22Rv1 (cell line): ENCODE results near the gene DLL4.

Experiments
- H3K27ac ChIP-seq: fragments of 450-650 bp; 2 replicates; pipeline ENCODE4 v1.5.1; 2017
- CTCF ChIP-seq: fragments of 450-650 bp; IDR thresholded peaks from 2 replicates; pipeline ENCODE4 v1.5.1; 2017; ENCODE audit warnings: mild to moderate bottlenecking
- ZFX ChIP-seq: fragments of 450-650 bp; IDR thresholded peaks from 2 replicates; pipeline ENCODE4 v1.6.1; 2017; ENCODE audit warnings: antibody characterized with exemption, borderline replicate concordance

DLL4 gene

GRCh38 chr15:40951764-40952163 lies 22.6 kb downstream of the DLL4 start:
- TF ChIP-seq CTCF (no peak), ZFX (no peak)
- H3K27ac ChIP-seq, result peak overlapping the region; percentile 78

- TF ChIP-seq CTCF (no peak), ZFX (no peak)
Observed at GRCh38 chr15:40952301-40952900, 23.3 kb downstream of the DLL4 start.

GRCh38 chr15:40952901-40953712 lies 24.0 kb downstream of the DLL4 start, which contains the start of gene CHAC1:
TSS of gene CHAC1 (plus strand) at chr15:40953471. CDS start at chr15:40953584, 113 bp downstream.
- H3K27ac ChIP-seq, result peak within 1 kb of the TSS; percentile 78
- TF ChIP-seq CTCF, result no peak
- TF ChIP-seq ZFX, result no peak

More at GRCh38 chr15:40952301-40952900, 23.3 kb downstream of the DLL4 start:
- H3K27ac ChIP-seq, result peak overlapping the region; percentile 78

GRCh38 chr15:40953713-40954074 lies 24.6 kb downstream of the DLL4 start:
- peak overlapping the region; percentile 78 for H3K27ac ChIP-seq
- no peak for TF ChIP-seq ZFX
- TF ChIP-seq CTCF, result no peak

GRCh38 chr15:40954158-40954848 lies 25.2 kb downstream of the DLL4 start:
- H3K27ac ChIP-seq, result peak overlapping the region; percentile 78

GRCh38 chr15:40955141-40955903 lies 26.2 kb downstream of the DLL4 start:
- H3K27ac ChIP-seq, result no peak overlapping the region
- TF ChIP-seq ZFX (no peak), CTCF (no peak)

- H3K27ac ChIP-seq, result no peak overlapping the region
- no peak for TF ChIP-seq ZFX
- TF ChIP-seq CTCF, result no peak
Observed at GRCh38 chr15:40955930-40956540, 26.9 kb downstream of the DLL4 start.
